SK-N-SH treated with all-trans-retinoic acid at 6 μM for 48 hours (cell line): Measurements from ENCODE around the gene PTCD1.
A peak's percentile ranks its signal among the peaks of the same experiment; 100 is the strongest.

Experiments used
- ATAC-seq: fragments of 200-7000 bp; cut with Tn5 transposase; 3 replicates; pipeline ENCODE4 v1.9.1; 2020; ENCODE audit warnings: mild to moderate bottlenecking, moderate library complexity
- ARNTL ChIP-seq: fragments of 450-650 bp; formaldehyde crosslinking; IDR thresholded peaks from 2 replicates; pipeline ENCODE4 v1.5.0; 2020; ENCODE audit warnings: low read depth, mild to moderate bottlenecking, moderate library complexity, borderline replicate concordance
- BACH2 ChIP-seq: fragments of 250-450 bp; sonication (Bioruptor Pico); IDR thresholded peaks from 2 replicates; pipeline ENCODE4 v1.9.0; 2021; ENCODE audit warnings: mild to moderate bottlenecking, borderline replicate concordance
- CSDC2 ChIP-seq: fragments of 250-450 bp; sonication (Bioruptor Pico); IDR thresholded peaks from 2 replicates; pipeline ENCODE4 v1.5.0; 2020; ENCODE audit warnings: mild to moderate bottlenecking, moderate library complexity
- ESRRG ChIP-seq: fragments of 250-450 bp; sonication (Bioruptor Pico); IDR thresholded peaks from 2 replicates; pipeline ENCODE4 v1.6.1; 2021; ENCODE audit warnings: mild to moderate bottlenecking
- GLIS3 ChIP-seq: fragments of 250-450 bp; sonication (Bioruptor Pico); IDR thresholded peaks from 2 replicates; pipeline ENCODE4 v1.5.0; 2020; ENCODE audit warnings: mild to moderate bottlenecking, moderate library complexity
- OSR1 ChIP-seq: fragments of 250-450 bp; sonication (Bioruptor Pico); IDR thresholded peaks from 2 replicates; pipeline ENCODE4 v1.8.0; 2022; ENCODE audit warnings: moderate library complexity, mild to moderate bottlenecking, inconsistent platforms
- POU6F1 ChIP-seq: fragments of 250-450 bp; sonication (Bioruptor Pico); IDR thresholded peaks from 2 replicates; pipeline ENCODE4 v1.8.0; 2021; ENCODE audit warnings: low read depth, mild to moderate bottlenecking, moderate library complexity, borderline replicate concordance
- RARB ChIP-seq: fragments of 250-450 bp; sonication (Bioruptor Pico); IDR thresholded peaks from 2 replicates; pipeline ENCODE4 v1.8.0; 2021; ENCODE audit warnings: mild to moderate bottlenecking, moderate library complexity
- SNAI2 ChIP-seq: fragments of 250-450 bp; sonication (Bioruptor Pico); IDR thresholded peaks from 2 replicates; pipeline ENCODE4 v1.5.0; 2020; ENCODE audit warnings: mild to moderate bottlenecking, moderate library complexity
- TCF4 ChIP-seq: fragments of 250-450 bp; sonication (Bioruptor Pico); IDR thresholded peaks from 2 replicates; pipeline ENCODE4 v1.8.0; 2021; ENCODE audit warnings: mild to moderate bottlenecking, moderate library complexity, borderline replicate concordance
- TOX ChIP-seq: fragments of 250-450 bp; sonication (Bioruptor Pico); IDR thresholded peaks from 2 replicates; pipeline ENCODE4 v1.8.0; 2021; ENCODE audit warnings: mild to moderate bottlenecking, moderate library complexity, borderline replicate concordance
- ZC3H10 ChIP-seq: fragments of 250-450 bp; sonication (Bioruptor Pico); IDR thresholded peaks from 2 replicates; pipeline ENCODE4 v1.5.1; 2021; ENCODE audit warnings: mild to moderate bottlenecking, moderate library complexity
- ZFP3 ChIP-seq: fragments of 250-450 bp; sonication (Bioruptor Pico); IDR thresholded peaks from 2 replicates; pipeline ENCODE4 v1.5.0; 2020; ENCODE audit warnings: mild to moderate bottlenecking, moderate library complexity
- ZFP30 ChIP-seq: fragments of 450-650 bp; formaldehyde crosslinking; IDR thresholded peaks from 2 replicates; pipeline ENCODE4 v1.5.0; 2022; ENCODE audit warnings: mild to moderate bottlenecking, moderate library complexity
- ZNF565 ChIP-seq: fragments of 450-650 bp; formaldehyde crosslinking; conservative IDR thresholded peaks from 2 replicates; pipeline ENCODE4 v1.5.0; 2020; ENCODE audit warnings: low read depth, mild to moderate bottlenecking, moderate library complexity
- ZNF70 ChIP-seq: fragments of 450-650 bp; formaldehyde crosslinking; IDR thresholded peaks from 2 replicates; pipeline ENCODE4 v1.5.0; 2020; ENCODE audit warnings: mild to moderate bottlenecking, moderate library complexity
- TF ChIP-seq, protein P1 (sequence below): fragments of 250-450 bp; sonication (Bioruptor Pico); IDR thresholded peaks from 2 replicates; pipeline ENCODE4 v1.5.1; 2021; ENCODE audit warnings: mild to moderate bottlenecking, moderate library complexity
- TF ChIP-seq, protein P2 (sequence below): fragments of 250-450 bp; sonication (Bioruptor Pico); IDR thresholded peaks from 2 replicates; pipeline ENCODE4 v1.5.1; 2020; ENCODE audit warnings: low read depth, mild to moderate bottlenecking, moderate library complexity
- TF ChIP-seq, protein P3 (sequence below): fragments of 250-450 bp; sonication (Bioruptor Pico); IDR thresholded peaks from 2 replicates; pipeline ENCODE4 v1.5.0; 2020; ENCODE audit warnings: mild to moderate bottlenecking, moderate library complexity
- TF ChIP-seq, protein P4 (sequence below): fragments of 250-450 bp; sonication (Bioruptor Pico); IDR thresholded peaks from 2 replicates; pipeline ENCODE4 v1.8.0; 2020; ENCODE audit warnings: mild to moderate bottlenecking, moderate library complexity, borderline replicate concordance

Gene PTCD1

GRCh38 chr7:99424932-99425730, 13.5 kb downstream of the PTCD1 start:
- no peak for ATAC-seq
- no peak for TF ChIP-seq ZFP30 (CRISPR knock-in tag)
- TF ChIP-seq ZC3H10 = no peak
- no peak for TF ChIP-seq ZFP3 (CRISPR knock-in tag)
- TF ChIP-seq, protein P1, sequence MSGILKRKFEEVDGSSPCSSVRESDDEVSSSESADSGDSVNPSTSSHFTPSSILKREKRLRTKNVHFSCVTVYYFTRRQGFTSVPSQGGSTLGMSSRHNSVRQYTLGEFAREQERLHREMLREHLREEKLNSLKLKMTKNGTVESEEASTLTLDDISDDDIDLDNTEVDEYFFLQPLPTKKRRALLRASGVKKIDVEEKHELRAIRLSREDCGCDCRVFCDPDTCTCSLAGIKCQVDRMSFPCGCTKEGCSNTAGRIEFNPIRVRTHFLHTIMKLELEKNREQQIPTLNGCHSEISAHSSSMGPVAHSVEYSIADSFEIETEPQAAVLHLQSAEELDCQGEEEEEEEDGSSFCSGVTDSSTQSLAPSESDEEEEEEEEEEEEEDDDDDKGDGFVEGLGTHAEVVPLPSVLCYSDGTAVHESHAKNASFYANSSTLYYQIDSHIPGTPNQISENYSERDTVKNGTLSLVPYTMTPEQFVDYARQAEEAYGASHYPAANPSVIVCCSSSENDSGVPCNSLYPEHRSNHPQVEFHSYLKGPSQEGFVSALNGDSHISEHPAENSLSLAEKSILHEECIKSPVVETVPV (CRISPR knock-in tag) = no peak
- no peak for TF ChIP-seq POU6F1
- no peak for TF ChIP-seq ARNTL (CRISPR knock-in tag)
- no peak for TF ChIP-seq ZNF565 (CRISPR knock-in tag)
- no peak for TF ChIP-seq CSDC2 (CRISPR knock-in tag)
- TF ChIP-seq, protein P2, sequence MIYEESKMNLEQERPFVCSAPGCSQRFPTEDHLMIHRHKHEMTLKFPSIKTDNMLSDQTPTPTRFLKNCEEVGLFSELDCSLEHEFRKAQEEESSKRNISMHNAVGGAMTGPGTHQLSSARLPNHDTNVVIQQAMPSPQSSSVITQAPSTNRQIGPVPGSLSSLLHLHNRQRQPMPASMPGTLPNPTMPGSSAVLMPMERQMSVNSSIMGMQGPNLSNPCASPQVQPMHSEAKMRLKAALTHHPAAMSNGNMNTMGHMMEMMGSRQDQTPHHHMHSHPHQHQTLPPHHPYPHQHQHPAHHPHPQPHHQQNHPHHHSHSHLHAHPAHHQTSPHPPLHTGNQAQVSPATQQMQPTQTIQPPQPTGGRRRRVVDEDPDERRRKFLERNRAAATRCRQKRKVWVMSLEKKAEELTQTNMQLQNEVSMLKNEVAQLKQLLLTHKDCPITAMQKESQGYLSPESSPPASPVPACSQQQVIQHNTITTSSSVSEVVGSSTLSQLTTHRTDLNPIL (CRISPR knock-in tag) = no peak
- TF ChIP-seq SNAI2 (CRISPR knock-in tag) = no peak
- TF ChIP-seq GLIS3 (CRISPR knock-in tag) = no peak

DNA sequence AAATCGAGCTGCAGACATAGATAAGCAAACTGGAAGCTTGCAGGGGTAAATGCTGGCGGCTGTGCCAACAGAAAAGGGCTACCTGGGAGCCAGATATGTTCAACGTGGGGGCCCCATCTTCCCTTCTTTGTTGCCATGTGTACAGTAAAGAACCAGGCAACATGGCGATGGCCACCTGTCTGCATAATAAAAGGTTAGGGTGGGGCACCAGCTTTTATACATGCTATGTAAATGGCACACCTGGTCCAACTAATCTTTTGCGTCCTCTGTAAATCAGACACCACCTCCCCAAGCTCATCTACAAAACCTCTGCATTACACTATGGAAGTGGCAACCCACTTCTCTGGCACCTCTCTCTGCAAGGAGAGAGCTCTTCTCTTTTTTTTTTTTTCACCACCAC, 16.0 kb downstream of the PTCD1 start:
- TF ChIP-seq TCF4 (no peak), ZNF565 (CRISPR knock-in tag) (no peak)
- no peak for ATAC-seq

GRCh38 chr7:99422186-99422585, 16.4 kb downstream of the PTCD1 start:
- peak; percentile 4; the same call in 1 of the 3 replicates for ATAC-seq
- TF ChIP-seq, protein P1 (CRISPR knock-in tag) = no peak
- TF ChIP-seq CSDC2 (CRISPR knock-in tag) (no peak), ZNF565 (CRISPR knock-in tag) (no peak), TOX (no peak)
- TF ChIP-seq, protein P3, sequence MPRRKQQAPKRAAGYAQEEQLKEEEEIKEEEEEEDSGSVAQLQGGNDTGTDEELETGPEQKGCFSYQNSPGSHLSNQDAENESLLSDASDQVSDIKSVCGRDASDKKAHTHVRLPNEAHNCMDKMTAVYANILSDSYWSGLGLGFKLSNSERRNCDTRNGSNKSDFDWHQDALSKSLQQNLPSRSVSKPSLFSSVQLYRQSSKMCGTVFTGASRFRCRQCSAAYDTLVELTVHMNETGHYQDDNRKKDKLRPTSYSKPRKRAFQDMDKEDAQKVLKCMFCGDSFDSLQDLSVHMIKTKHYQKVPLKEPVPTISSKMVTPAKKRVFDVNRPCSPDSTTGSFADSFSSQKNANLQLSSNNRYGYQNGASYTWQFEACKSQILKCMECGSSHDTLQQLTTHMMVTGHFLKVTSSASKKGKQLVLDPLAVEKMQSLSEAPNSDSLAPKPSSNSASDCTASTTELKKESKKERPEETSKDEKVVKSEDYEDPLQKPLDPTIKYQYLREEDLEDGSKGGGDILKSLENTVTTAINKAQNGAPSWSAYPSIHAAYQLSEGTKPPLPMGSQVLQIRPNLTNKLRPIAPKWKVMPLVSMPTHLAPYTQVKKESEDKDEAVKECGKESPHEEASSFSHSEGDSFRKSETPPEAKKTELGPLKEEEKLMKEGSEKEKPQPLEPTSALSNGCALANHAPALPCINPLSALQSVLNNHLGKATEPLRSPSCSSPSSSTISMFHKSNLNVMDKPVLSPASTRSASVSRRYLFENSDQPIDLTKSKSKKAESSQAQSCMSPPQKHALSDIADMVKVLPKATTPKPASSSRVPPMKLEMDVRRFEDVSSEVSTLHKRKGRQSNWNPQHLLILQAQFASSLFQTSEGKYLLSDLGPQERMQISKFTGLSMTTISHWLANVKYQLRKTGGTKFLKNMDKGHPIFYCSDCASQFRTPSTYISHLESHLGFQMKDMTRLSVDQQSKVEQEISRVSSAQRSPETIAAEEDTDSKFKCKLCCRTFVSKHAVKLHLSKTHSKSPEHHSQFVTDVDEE (CRISPR knock-in tag) = no peak

GRCh38 chr7:99420986-99421385, 17.6 kb downstream of the PTCD1 start:
- ATAC-seq = no peak
- TF ChIP-seq CSDC2 (CRISPR knock-in tag) (no peak), ZC3H10 (no peak), OSR1 (CRISPR knock-in tag) (no peak), ESRRG (CRISPR knock-in tag) (no peak), BACH2 (CRISPR knock-in tag) (no peak), ZFP3 (CRISPR knock-in tag) (no peak), GLIS3 (CRISPR knock-in tag) (no peak), RARB (CRISPR knock-in tag) (no peak), ZNF70 (CRISPR knock-in tag) (no peak)
- TF ChIP-seq, protein P4, sequence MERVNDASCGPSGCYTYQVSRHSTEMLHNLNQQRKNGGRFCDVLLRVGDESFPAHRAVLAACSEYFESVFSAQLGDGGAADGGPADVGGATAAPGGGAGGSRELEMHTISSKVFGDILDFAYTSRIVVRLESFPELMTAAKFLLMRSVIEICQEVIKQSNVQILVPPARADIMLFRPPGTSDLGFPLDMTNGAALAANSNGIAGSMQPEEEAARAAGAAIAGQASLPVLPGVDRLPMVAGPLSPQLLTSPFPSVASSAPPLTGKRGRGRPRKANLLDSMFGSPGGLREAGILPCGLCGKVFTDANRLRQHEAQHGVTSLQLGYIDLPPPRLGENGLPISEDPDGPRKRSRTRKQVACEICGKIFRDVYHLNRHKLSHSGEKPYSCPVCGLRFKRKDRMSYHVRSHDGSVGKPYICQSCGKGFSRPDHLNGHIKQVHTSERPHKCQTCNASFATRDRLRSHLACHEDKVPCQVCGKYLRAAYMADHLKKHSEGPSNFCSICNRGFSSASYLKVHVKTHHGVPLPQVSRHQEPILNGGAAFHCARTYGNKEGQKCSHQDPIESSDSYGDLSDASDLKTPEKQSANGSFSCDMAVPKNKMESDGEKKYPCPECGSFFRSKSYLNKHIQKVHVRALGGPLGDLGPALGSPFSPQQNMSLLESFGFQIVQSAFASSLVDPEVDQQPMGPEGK (CRISPR knock-in tag) = no peak
- TF ChIP-seq, protein P3 (CRISPR knock-in tag) = no peak
- TF ChIP-seq, protein P2 (CRISPR knock-in tag) = no peak
